ENCODE results near the gene COL10A1. TPM values are rescaled to one million over a fixed set of nuclear protein-coding genes. Genes with fewer than 3 reads are reported as not detected.
A peak's percentile ranks its signal among the peaks of the same experiment; 100 is the strongest.

The COL10A1 gene
- total RNA-seq, 1 donor from 2014 or later: not detected

GRCh38 chr6:116133453-116133852, 7.5 kb upstream of the COL10A1 start:
- no peaks in the 10 kb centered on the region for H3K9me3 Mint-ChIP-seq (ENCODE audit: unreplicated experiment)
- no peaks in the 10 kb centered on the region for H3K36me3 Mint-ChIP-seq (ENCODE audit: unreplicated experiment)
- no peak overlapping the region for H3K27ac Mint-ChIP-seq (ENCODE audit: unreplicated experiment)
- TF ChIP-seq CTCF (IDR thresholded peaks at IDR 0.05; ENCODE audit: partially characterized antibody, unreplicated experiment): no peak
- no peaks in the 10 kb centered on the region for H3K27me3 Mint-ChIP-seq (ENCODE audit: unreplicated experiment)
- no peak for DNase-seq
- H3K4me1 Mint-ChIP-seq (ENCODE audit: low read depth, unreplicated experiment): no peaks in the 10 kb centered on the region
- no peak overlapping the region for H3K4me3 Mint-ChIP-seq (ENCODE audit: unreplicated experiment)

DNA sequence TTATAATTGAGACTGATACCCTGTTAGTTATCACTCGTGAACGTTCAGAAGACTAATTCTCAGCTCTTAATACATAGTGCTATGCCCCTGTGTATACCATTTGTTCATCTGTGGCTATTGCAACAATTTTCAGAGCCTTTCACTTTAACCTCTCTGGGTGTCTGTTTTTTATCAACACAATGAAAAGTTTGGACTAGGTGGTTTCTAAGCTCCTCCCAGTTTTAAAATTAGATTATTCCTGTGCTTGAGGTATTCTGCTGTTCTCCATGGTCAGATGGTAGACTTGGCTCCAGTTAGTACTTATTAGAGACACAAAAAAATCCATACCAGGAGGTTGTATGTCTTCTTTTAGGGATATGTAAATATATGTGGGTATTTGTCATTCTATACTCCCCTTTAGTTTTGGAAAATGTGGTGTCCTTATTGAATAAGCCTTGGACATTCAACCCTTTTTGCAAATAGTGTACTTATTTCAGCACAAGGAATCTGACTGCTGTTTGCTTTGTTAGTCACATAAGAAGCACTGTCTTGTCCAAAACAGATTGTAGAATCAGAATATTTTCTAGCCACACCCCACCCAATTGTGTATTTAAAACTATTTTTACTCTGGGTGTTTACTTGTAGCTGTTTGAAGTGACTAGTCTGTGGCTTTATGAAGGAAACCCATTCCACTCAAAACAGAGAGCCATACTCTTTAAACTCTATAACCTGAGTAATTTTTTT, 2.0 kb upstream of the COL10A1 start:
- no peak overlapping the region for H3K4me3 Mint-ChIP-seq (ENCODE audit: unreplicated experiment)
- H3K9me3 Mint-ChIP-seq (ENCODE audit: unreplicated experiment): no peaks in the 10 kb centered on the region
- no peaks in the 10 kb centered on the region for H3K4me1 Mint-ChIP-seq (ENCODE audit: low read depth, unreplicated experiment)
- H3K27ac Mint-ChIP-seq (ENCODE audit: unreplicated experiment): no peak overlapping the region
- no peak for DNase-seq
- H3K27me3 Mint-ChIP-seq (ENCODE audit: unreplicated experiment): peaks cover 2% of the 10 kb centered on the region
- no peak for TF ChIP-seq CTCF (IDR thresholded peaks at IDR 0.05; ENCODE audit: partially characterized antibody, unreplicated experiment)
- no peaks in the 10 kb centered on the region for H3K36me3 Mint-ChIP-seq (ENCODE audit: unreplicated experiment)

- no peak for DNase-seq
- no peaks in the 10 kb centered on the region for H3K27me3 Mint-ChIP-seq (ENCODE audit: unreplicated experiment)
- H3K36me3 Mint-ChIP-seq (ENCODE audit: unreplicated experiment): no peaks in the 10 kb centered on the region
- no peak overlapping the region for H3K27ac Mint-ChIP-seq (ENCODE audit: unreplicated experiment)
- H3K9me3 Mint-ChIP-seq (ENCODE audit: unreplicated experiment): peaks cover 1% of the 10 kb centered on the region
- no peak overlapping the region for H3K4me3 Mint-ChIP-seq (ENCODE audit: unreplicated experiment)
- no peaks in the 10 kb centered on the region for H3K4me1 Mint-ChIP-seq (ENCODE audit: low read depth, unreplicated experiment)
- no peak for TF ChIP-seq CTCF (IDR thresholded peaks at IDR 0.05; ENCODE audit: partially characterized antibody, unreplicated experiment)
Observed at GRCh38 chr6:116120430-116120829, 5.5 kb downstream of the COL10A1 start.

DNA sequence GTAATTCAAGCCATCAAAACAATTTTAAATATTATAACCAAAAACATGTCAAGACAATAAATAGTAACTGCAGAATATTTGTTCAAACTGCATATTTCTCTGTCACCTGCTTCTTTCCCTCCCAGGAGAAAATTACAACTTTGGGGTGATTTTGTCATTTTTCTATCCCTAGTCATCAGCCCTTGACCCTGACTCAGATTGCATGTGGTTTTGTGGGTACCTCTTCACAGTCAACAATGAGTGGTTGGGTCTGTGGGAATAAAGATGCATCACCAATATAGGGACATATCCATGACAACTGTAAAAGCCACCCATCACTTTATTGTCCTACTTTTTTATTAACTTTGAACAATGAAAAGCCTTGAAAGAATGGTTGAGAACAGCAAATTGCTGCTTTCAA, 7.3 kb downstream of the COL10A1 start:
- Mint-ChIP-seq H3K36me3 (ENCODE audit: unreplicated experiment) (no peaks in the 10 kb centered on the region), H3K4me1 (ENCODE audit: low read depth, unreplicated experiment) (no peaks in the 10 kb centered on the region), H3K27ac (ENCODE audit: unreplicated experiment) (no peak overlapping the region), H3K9me3 (ENCODE audit: unreplicated experiment) (peaks cover 1% of the 10 kb centered on the region), H3K4me3 (ENCODE audit: unreplicated experiment) (no peak overlapping the region), H3K27me3 (ENCODE audit: unreplicated experiment) (no peaks in the 10 kb centered on the region)
- no peak for TF ChIP-seq CTCF (IDR thresholded peaks at IDR 0.05; ENCODE audit: partially characterized antibody, unreplicated experiment)
- no peak for DNase-seq

DNA sequence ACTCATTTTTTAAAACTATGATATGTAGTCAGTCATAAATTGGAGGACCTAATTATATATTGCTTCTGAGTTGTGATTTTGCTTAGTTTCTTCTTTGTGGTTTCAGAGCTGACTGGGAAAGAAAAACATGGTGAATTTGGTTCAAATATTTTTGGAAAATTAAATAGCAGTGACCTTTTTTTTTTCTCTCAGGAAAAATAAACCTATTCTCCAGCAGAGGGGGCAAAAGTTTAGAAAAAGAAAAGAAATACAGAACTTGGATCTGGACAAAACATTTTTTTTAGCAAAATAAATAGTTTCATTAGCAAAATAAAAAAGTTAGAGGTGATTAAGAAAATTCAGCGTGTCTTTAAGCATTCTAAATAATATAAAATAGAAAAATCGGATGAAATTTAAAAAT, 10.2 kb downstream of the COL10A1 start:
- H3K27ac Mint-ChIP-seq (ENCODE audit: unreplicated experiment): no peak overlapping the region
- H3K4me3 Mint-ChIP-seq (ENCODE audit: unreplicated experiment): no peak overlapping the region
- H3K9me3 Mint-ChIP-seq (ENCODE audit: unreplicated experiment): no peaks in the 10 kb centered on the region
- TF ChIP-seq CTCF (IDR thresholded peaks at IDR 0.05; ENCODE audit: partially characterized antibody, unreplicated experiment): peak; percentile 33
- no peaks in the 10 kb centered on the region for H3K36me3 Mint-ChIP-seq (ENCODE audit: unreplicated experiment)
- no peaks in the 10 kb centered on the region for H3K4me1 Mint-ChIP-seq (ENCODE audit: low read depth, unreplicated experiment)
- no peak for DNase-seq
- H3K27me3 Mint-ChIP-seq (ENCODE audit: unreplicated experiment): no peaks in the 10 kb centered on the region
